ENCODE data around the gene CHAC2.

DNA sequence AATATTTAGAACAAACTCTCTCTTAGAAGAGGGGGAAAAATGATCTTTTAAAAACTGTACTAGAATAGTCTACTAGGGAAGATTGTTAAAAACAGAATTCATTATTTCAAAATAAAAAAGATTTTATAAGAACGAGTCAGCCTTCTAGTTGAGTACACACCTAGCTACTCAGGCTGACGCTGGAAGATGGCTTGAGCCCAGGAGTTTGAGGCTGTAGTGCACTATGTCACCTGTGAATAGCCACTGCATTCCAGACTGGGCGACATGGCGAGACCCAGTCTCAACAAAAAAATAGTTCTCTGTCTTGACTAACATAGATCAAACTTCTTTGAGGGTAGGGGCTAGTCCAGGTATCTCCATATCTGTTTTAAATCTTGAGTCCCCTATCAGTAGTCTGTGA is 53.1 kb downstream of the CHAC2 start:
- no peak for TF ChIP-seq CTCF (IDR thresholded peaks at IDR 0.05)
- no peak for TF ChIP-seq POLR2A (IDR thresholded peaks at IDR 0.05)
